ENCODE data around the gene KIAA1549.
A peak's percentile ranks its signal among the peaks of the same experiment; 100 is the strongest.

The KIAA1549 gene

GRCh38 chr7:138869353-138869752 is 111.8 kb downstream of the KIAA1549 start:
- Histone ChIP-seq H3K27me3 (no peaks in the 10 kb centered on the region), H3K36me3 (peaks cover 19% of the 10 kb centered on the region)

GRCh38 chr7:138868711-138869110 is 112.5 kb downstream of the KIAA1549 start:
- Histone ChIP-seq H3K36me3 (peaks cover 19% of the 10 kb centered on the region), H3K27me3 (no peaks in the 10 kb centered on the region), H3K4me3 (ENCODE audit: low read depth, low read length) (no peak overlapping the region), H3K9me3 (no peaks in the 10 kb centered on the region), H3K4me1 (no peaks in the 10 kb centered on the region; the same call in 1 of the 2 replicates)
- DNase-seq = no peak
- no peak for TF ChIP-seq CTCF (IDR thresholded peaks at IDR 0.05; ENCODE audit: low read depth, low read length)

More at GRCh38 chr7:138869353-138869752, 111.8 kb downstream of the KIAA1549 start:
- Histone ChIP-seq H3K4me1 (no peaks in the 10 kb centered on the region; the same call in 1 of the 2 replicates), H3K4me3 (ENCODE audit: low read depth, low read length) (no peak overlapping the region), H3K9me3 (no peaks in the 10 kb centered on the region)
- no peak for DNase-seq
- no peak for TF ChIP-seq CTCF (IDR thresholded peaks at IDR 0.05; ENCODE audit: low read depth, low read length)

GRCh38 chr7:138867744-138868143 is 113.4 kb downstream of the KIAA1549 start:
- H3K9me3 ChIP-seq = no peaks in the 10 kb centered on the region
- no peak overlapping the region for H3K4me3 ChIP-seq (ENCODE audit: low read depth, low read length)
- no peak for TF ChIP-seq CTCF (IDR thresholded peaks at IDR 0.05; ENCODE audit: low read depth, low read length)
- no peak for DNase-seq
- H3K36me3 ChIP-seq = peaks cover 23% of the 10 kb centered on the region
- no peaks in the 10 kb centered on the region for H3K4me1 ChIP-seq
- H3K27me3 ChIP-seq = no peaks in the 10 kb centered on the region

- DNase-seq = no peak
- Histone ChIP-seq H3K9me3 (no peaks in the 10 kb centered on the region), H3K36me3 (peaks cover 23% of the 10 kb centered on the region), H3K27me3 (no peaks in the 10 kb centered on the region), H3K4me1 (no peaks in the 10 kb centered on the region), H3K4me3 (ENCODE audit: low read depth, low read length) (no peak overlapping the region)
- no peak for TF ChIP-seq CTCF (IDR thresholded peaks at IDR 0.05; ENCODE audit: low read depth, low read length)
These were observed 114.8 kb downstream of the KIAA1549 start for GRCh38 chr7:138866353-138866752.

GRCh38 chr7:138865843-138866242 is 115.3 kb downstream of the KIAA1549 start:
- H3K9me3 ChIP-seq = no peaks in the 10 kb centered on the region
- no peak overlapping the region for H3K4me3 ChIP-seq (ENCODE audit: low read depth, low read length)
- H3K27me3 ChIP-seq = no peaks in the 10 kb centered on the region
- TF ChIP-seq CTCF (IDR thresholded peaks at IDR 0.05; ENCODE audit: low read depth, low read length) = peak; percentile 40
- DNase-seq = no peak
- H3K36me3 ChIP-seq = peaks cover 27% of the 10 kb centered on the region
- no peaks in the 10 kb centered on the region for H3K4me1 ChIP-seq

GRCh38 chr7:138864667-138865066 is 116.5 kb downstream of the KIAA1549 start:
- H3K27me3 ChIP-seq = no peaks in the 10 kb centered on the region
- no peak for DNase-seq
- H3K36me3 ChIP-seq = peaks cover 32% of the 10 kb centered on the region
- H3K4me1 ChIP-seq = no peaks in the 10 kb centered on the region
- no peak for TF ChIP-seq CTCF (IDR thresholded peaks at IDR 0.05; ENCODE audit: low read depth, low read length)
- H3K4me3 ChIP-seq (ENCODE audit: low read depth, low read length) = no peak overlapping the region
- H3K9me3 ChIP-seq = no peaks in the 10 kb centered on the region
